H9 (cell line): ENCODE data around the gene RCC1. TPM values are rescaled to one million over a fixed set of nuclear protein-coding genes. Genes with fewer than 3 reads are reported as not detected.

ENCODE experiments used
- DNase-seq: peaks from one replicate; pipeline ENCODE4 v3.0.0-alpha.2; 2017
- H2AFZ ChIP-seq: one replicate; pipeline ENCODE4 v1.6.1; 2013; ENCODE audit warnings: mild to moderate bottlenecking, low read length, control low read depth, moderate library complexity
- H2AK5ac ChIP-seq: 2 replicates; pipeline ENCODE4 v1.6.1; 2013; ENCODE audit warnings: low read length, control low read depth, mixed read lengths; ENCODE audit not compliant: insufficient read length
- H2BK120ac ChIP-seq: one replicate; pipeline ENCODE4 v1.6.1; 2013; ENCODE audit warnings: low read depth, mild to moderate bottlenecking, low read length, control low read depth, inconsistent platforms; ENCODE audit not compliant: poor library complexity, severe bottlenecking
- H2BK12ac ChIP-seq: 2 replicates; pipeline ENCODE4 v1.6.1; 2013; ENCODE audit warnings: low read length, control low read depth, mixed read lengths, low read depth; ENCODE audit not compliant: insufficient read length
- H2BK15ac ChIP-seq: 2 replicates; pipeline ENCODE4 v1.6.1; 2013; ENCODE audit warnings: low read depth, low read length, control low read depth
- H2BK20ac ChIP-seq: one replicate; pipeline ENCODE4 v1.6.1; 2013; ENCODE audit warnings: low read depth, mild to moderate bottlenecking, low read length, control low read depth, inconsistent platforms; ENCODE audit not compliant: poor library complexity, severe bottlenecking
- H2BK5ac ChIP-seq: 2 replicates; pipeline ENCODE4 v1.6.1; 2013; ENCODE audit warnings: low read length, control low read depth, mixed read lengths; ENCODE audit not compliant: insufficient read length
- H3K14ac ChIP-seq: 2 replicates; pipeline ENCODE4 v1.6.1; 2013; ENCODE audit warnings: low read length, control low read depth; ENCODE audit not compliant: insufficient read depth
- H3K18ac ChIP-seq: 2 replicates; pipeline ENCODE4 v1.6.1; 2013; ENCODE audit warnings: low read depth, mild to moderate bottlenecking, mixed read lengths, low read length, control low read depth; ENCODE audit not compliant: insufficient read length
- H3K23ac ChIP-seq: 2 replicates; pipeline ENCODE4 v1.6.1; 2013; ENCODE audit warnings: low read length, control low read depth, mixed read lengths, low read depth; ENCODE audit not compliant: insufficient read length
- H3K23me2 ChIP-seq: 2 replicates; pipeline ENCODE4 v1.6.1; 2013; ENCODE audit warnings: low read depth, mild to moderate bottlenecking, mixed read lengths, low read length, control low read depth; ENCODE audit not compliant: insufficient read length, poor library complexity, severe bottlenecking
- H3K27ac ChIP-seq: 2 replicates; pipeline ENCODE4 v1.5.1; 2013; ENCODE audit warnings: low read length, control low read depth, mixed read lengths, low read depth; ENCODE audit not compliant: insufficient read length
- H3K27me3 ChIP-seq: 2 replicates; pipeline ENCODE4 v1.6.1; 2013; ENCODE audit warnings: low read length, control low read depth, inconsistent platforms; ENCODE audit not compliant: insufficient read depth
- H3K4ac ChIP-seq: 2 replicates; pipeline ENCODE4 v1.6.1; 2013; ENCODE audit warnings: low read depth, mild to moderate bottlenecking, control low read depth, inconsistent platforms, low read length, moderate library complexity
- H3K4me1 ChIP-seq: 2 replicates; pipeline ENCODE4 v1.6.1; 2013; ENCODE audit warnings: low read length, control low read depth, inconsistent platforms; ENCODE audit not compliant: insufficient read depth
- H3K4me2 ChIP-seq: 2 replicates; pipeline ENCODE4 v1.6.1; 2013; ENCODE audit warnings: low read length, control low read depth, mixed read lengths; ENCODE audit not compliant: insufficient read length, insufficient read depth
- H3K56ac ChIP-seq: 2 replicates; pipeline ENCODE4 v1.6.1; 2013; ENCODE audit warnings: low read depth, mild to moderate bottlenecking, mixed read lengths, low read length, control low read depth; ENCODE audit not compliant: insufficient read length
- H3K79me1 ChIP-seq: 2 replicates; pipeline ENCODE4 v1.6.1; 2013; ENCODE audit warnings: low read depth, mild to moderate bottlenecking, moderate library complexity, low read length, control low read depth, inconsistent platforms; ENCODE audit not compliant: insufficient read depth, poor library complexity, severe bottlenecking
- H3K79me2 ChIP-seq: 2 replicates; pipeline ENCODE4 v1.6.1; 2013; ENCODE audit warnings: low read length, control low read depth, inconsistent platforms; ENCODE audit not compliant: insufficient read depth
- H3K9ac ChIP-seq: 2 replicates; pipeline ENCODE4 v1.6.1; 2013; ENCODE audit warnings: low read length, control low read depth, mixed read lengths; ENCODE audit not compliant: insufficient read length; ENCODE audit errors: extremely low read depth
- H3K9me3 ChIP-seq: one replicate; pipeline ENCODE4 v1.6.1; 2013; ENCODE audit warnings: low read depth, low read length, inconsistent platforms; ENCODE audit not compliant: control insufficient read depth
- H3T11ph ChIP-seq: one replicate; pipeline ENCODE4 v1.6.1; 2013; ENCODE audit warnings: mild to moderate bottlenecking, low read length, control low read depth, inconsistent platforms
- H4K20me1 ChIP-seq: one replicate; pipeline ENCODE4 v1.6.1; 2013; ENCODE audit not compliant: control insufficient read depth, insufficient read length, insufficient read depth
- H4K5ac ChIP-seq: 2 replicates; pipeline ENCODE4 v1.6.1; 2013; ENCODE audit warnings: low read depth, mild to moderate bottlenecking, mixed read lengths, low read length, control low read depth; ENCODE audit not compliant: insufficient read length
- H4K8ac ChIP-seq: replicated peaks from 2 replicates; pipeline ENCODE4 v1.6.1; 2013; ENCODE audit warnings: low read length, control low read depth, mixed read lengths, low read depth; ENCODE audit not compliant: insufficient read length
- H4K91ac ChIP-seq: 2 replicates; pipeline ENCODE4 v1.6.1; 2013; ENCODE audit warnings: low read depth, mild to moderate bottlenecking, moderate library complexity, mixed read lengths, low read length, control low read depth; ENCODE audit not compliant: insufficient read length
- H3K27ac Mint-ChIP-seq, 3 experiments: 2 replicates in 2 of 3; 3 replicates in 1 of 3; pipeline ENCODE4 v1.8.0; 2020 to 2021; ENCODE audit warnings: mixed read lengths in 3 of 3, mild to moderate bottlenecking in 1 of 3, moderate library complexity in 1 of 3
- H3K27me3 Mint-ChIP-seq: 2 replicates; pipeline ENCODE4 v1.8.0; 2021; ENCODE audit warnings: low read depth, mild to moderate bottlenecking, moderate library complexity, mixed read lengths
- H3K36me3 Mint-ChIP-seq, 3 experiments: 2 replicates in 2 of 3; 3 replicates in 1 of 3; pipeline ENCODE4 v1.8.0; 2020 to 2021; ENCODE audit warnings: low read depth in 3 of 3, mixed read lengths in 3 of 3; ENCODE audit not compliant: insufficient read depth in 1 of 3
- H3K4me1 Mint-ChIP-seq, 2 experiments: 2 replicates each; pipeline ENCODE4 v1.8.0; 2020; ENCODE audit warnings: mixed read lengths in 2 of 2
- H3K4me3 Mint-ChIP-seq, 2 experiments: 2 replicates in 1 of 2; 3 replicates in 1 of 2; pipeline ENCODE4 v1.8.0; 2020 to 2021; ENCODE audit warnings: mild to moderate bottlenecking in 2 of 2, mixed read lengths in 2 of 2, moderate library complexity in 1 of 2
- H3K9me3 Mint-ChIP-seq, 2 experiments: 2 replicates in 1 of 2; 3 replicates in 1 of 2; pipeline ENCODE4 v1.8.0; 2020; ENCODE audit warnings: mild to moderate bottlenecking in 2 of 2, mixed read lengths in 2 of 2, moderate library complexity in 1 of 2
- CTCF ChIP-seq: fragments of 200-600 bp; sonication (generic); conservative IDR thresholded peaks from 3 replicates; pipeline ENCODE4 v1.8.0; 2021; ENCODE audit warnings: antibody characterized with exemption, mild to moderate bottlenecking
- WGBS: extraction: QIAGEN DNeasy Blood & Tissue Kit; methylation state at CpG from one replicate; pipeline ENCODE4 v1.1.7; 2013; ENCODE audit warnings: missing lambda C conversion rate, low lambda C conversion rate, mixed read lengths; ENCODE audit not compliant: insufficient read length; ENCODE audit errors: extremely low coverage; 5-methylcytosine and 5-hydroxymethylcytosine counted together
- total RNA-seq: library from RNA; stranded (reverse); gene quantifications from 2 replicates; pipeline ENCODE4 v1.2.1, GENCODE V29; 2021

The RCC1 gene
- total RNA-seq, 1 experiment from 2014 or later: 93.6 TPM

- Histone ChIP-seq H4K8ac (no peak overlapping the region), H4K20me1 (no peaks in the 10 kb centered on the region), H3K79me2 (peaks cover 16% of the 10 kb centered on the region; the same call in 1 of the 2 replicates), H2BK15ac (no peak overlapping the region), H3K9me3 (no peaks in the 10 kb centered on the region), H3K23me2 (peaks cover 12% of the 10 kb centered on the region), H3K14ac (no peak overlapping the region), H2AFZ (no peak overlapping the region), H2BK5ac (no peak overlapping the region), H3K4me1 (no peaks in the 10 kb centered on the region), H4K91ac (no peak overlapping the region), H2BK120ac (no peak overlapping the region), H3K79me1 (no peaks in the 10 kb centered on the region), H3K4me2 (no peak overlapping the region), H3T11ph (no peak overlapping the region), H3K27me3 (no peaks in the 10 kb centered on the region), H3K27ac (no peak overlapping the region), H2AK5ac (no peak overlapping the region), H3K4ac (no peak overlapping the region), H4K5ac (no peak overlapping the region), H3K18ac (no peak overlapping the region), H2BK12ac (no peak overlapping the region), H2BK20ac (no peak overlapping the region), H3K23ac (no peak overlapping the region), H3K9ac (no peak overlapping the region), H3K56ac (no peak overlapping the region)
- TF ChIP-seq CTCF: no peak
- DNase-seq: peak; percentile 57
- Mint-ChIP-seq H3K4me3 (no peak overlapping the region), H3K4me1 (peaks cover 13 to 16% of the 10 kb centered on the region in 2 experiments), H3K27me3 (no peaks in the 10 kb centered on the region), H3K27ac (peak overlapping the region in 1 of 3 experiments; percentile 93; a peak in 2 of 7 replicates), H3K36me3 (peaks cover 33 to 69% (median 45%) of the 10 kb centered on the region in 3 experiments), H3K9me3 (no peaks in the 10 kb centered on the region; a peak in 1 of 5 replicates)
- no CpG with 5 or more reads among the region's 1 CpG for WGBS
Observed at GRCh38 chr1:28577052-28577678, 71.3 kb downstream of the RCC1 start.
